PC-3 (cell line): ENCODE measurements around the gene MIS18A. TPM values are rescaled to one million over a fixed set of nuclear protein-coding genes. Genes with fewer than 3 reads are reported as not detected.
A peak's percentile ranks its signal among the peaks of the same experiment; 100 is the strongest.

Experiments
- ATAC-seq: fragments of 200-7000 bp; cut with Tn5 transposase; 2 replicates; pipeline ENCODE4 v1.9.1; 2020; ENCODE audit warnings: mild to moderate bottlenecking, moderate library complexity
- BruUV-seq: library from RNA; stranded (reverse); fragments of 400-500 nt; replicated peaks from 2 replicates; lab custom pipeline; 2021; lab: Mats Ljungman, UMichigan
- CTCF ChIA-PET: fragments of 300-600 bp; sonication (Branson Sonifier 250); formaldehyde crosslinking; loops from one replicate; lab custom pipeline; 2022; ENCODE audit warnings: antibody characterized with exemption; lab: Charles Lee
- POLR2A ChIA-PET: fragments of 300-600 bp; sonication (Branson Sonifier 250); formaldehyde crosslinking; loops from one replicate; lab custom pipeline; 2022; ENCODE audit warnings: antibody characterized with exemption; ENCODE audit not compliant: unreplicated experiment; lab: Charles Lee
- DNase-seq: peaks from one replicate; pipeline ENCODE4 v3.0.0-alpha.2; 2015
- H2AFZ ChIP-seq: fragments of 300-600 bp; sonication (generic); 2 replicates; pipeline ENCODE4 v1.6.0; 2016; ENCODE audit warnings: antibody characterized with exemption, low read length
- H3F3A ChIP-seq: fragments of 300-600 bp; sonication (generic); one replicate; pipeline ENCODE4 v1.6.0; 2017; ENCODE audit warnings: antibody characterized with exemption, low read length, control low read depth, mild to moderate bottlenecking; ENCODE audit not compliant: unreplicated experiment
- H3K27ac ChIP-seq: fragments of 300-600 bp; sonication (generic); 2 replicates; pipeline ENCODE4 v1.5.1; 2016; ENCODE audit warnings: mild to moderate bottlenecking, low read length
- H3K27me3 ChIP-seq: fragments of 300-600 bp; sonication (generic); 2 replicates; pipeline ENCODE4 v1.6.1; 2016; ENCODE audit warnings: low read length, mixed read lengths
- H3K36me3 ChIP-seq: fragments of 300-600 bp; sonication (generic); 2 replicates; pipeline ENCODE4 v1.6.1; 2016; ENCODE audit warnings: low read depth, mixed run types, low read length, mixed read lengths
- H3K4me1 ChIP-seq: fragments of 300-600 bp; sonication (generic); 2 replicates; pipeline ENCODE4 v1.5.1; 2016; ENCODE audit warnings: low read length; ENCODE audit not compliant: insufficient read depth
- H3K4me2 ChIP-seq: fragments of 300-600 bp; sonication (generic); 2 replicates; pipeline ENCODE4 v1.6.0; 2016; ENCODE audit warnings: low read length
- H3K4me3 ChIP-seq: fragments of 300-600 bp; sonication (generic); 2 replicates; pipeline ENCODE4 v1.5.1; 2016; ENCODE audit warnings: mild to moderate bottlenecking, low read length, mixed read lengths
- H3K79me2 ChIP-seq: fragments of 300-600 bp; sonication (generic); 2 replicates; pipeline ENCODE4 v1.6.1; 2017; ENCODE audit warnings: low read length, mixed read lengths
- H3K9ac ChIP-seq: fragments of 300-600 bp; sonication (generic); 2 replicates; pipeline ENCODE4 v1.6.0; 2016; ENCODE audit warnings: mild to moderate bottlenecking, low read length
- H3K9me2 ChIP-seq: fragments of 300-600 bp; sonication (generic); replicated peaks from 2 replicates; pipeline ENCODE4 v1.6.1; 2016; ENCODE audit warnings: mixed run types, low read length, mixed read lengths
- H3K9me3 ChIP-seq: fragments of 300-600 bp; sonication (generic); 2 replicates; pipeline ENCODE4 v1.6.1; 2016; ENCODE audit warnings: low read length, mixed read lengths
- H4K20me1 ChIP-seq: fragments of 300-600 bp; sonication (generic); 2 replicates; pipeline ENCODE4 v1.6.1; 2016; ENCODE audit warnings: low read length, mixed read lengths
- EZH2 ChIP-seq: fragments of 300-600 bp; sonication (generic); IDR thresholded peaks from one replicate; pipeline ENCODE4 v1.6.1; 2017; ENCODE audit warnings: antibody characterized with exemption, mild to moderate bottlenecking, low read length; ENCODE audit not compliant: unreplicated experiment
- EZH2phosphoT487 ChIP-seq: fragments of 300-600 bp; sonication (generic); IDR thresholded peaks from 2 replicates; pipeline ENCODE4 v1.6.1; 2018; ENCODE audit warnings: mild to moderate bottlenecking, antibody characterized with exemption, low read length, borderline replicate concordance
- intact Hi-C: fragments of 100-400 bp; cut with micrococcal nuclease; formaldehyde crosslinking; loops from 2 replicates; pipeline ENCODE4 v1.9.0; 2023
- total RNA-seq: library from RNA; depleted of rRNA; stranded (reverse); fragments of >200 nt; gene quantifications from 2 replicates; pipeline ENCODE4 v1.2.3, GENCODE V29; 2014
- TF ChIP-seq, protein P1 (sequence below): fragments of 300-600 bp; sonication (generic); conservative IDR thresholded peaks from 2 replicates; pipeline ENCODE4 v1.5.1; 2017; ENCODE audit warnings: antibody characterized with exemption, low read depth, mild to moderate bottlenecking, low read length

Gene MIS18A
- total RNA-seq, 1 experiment from 2014 or later: 42.0 TPM

DNA sequence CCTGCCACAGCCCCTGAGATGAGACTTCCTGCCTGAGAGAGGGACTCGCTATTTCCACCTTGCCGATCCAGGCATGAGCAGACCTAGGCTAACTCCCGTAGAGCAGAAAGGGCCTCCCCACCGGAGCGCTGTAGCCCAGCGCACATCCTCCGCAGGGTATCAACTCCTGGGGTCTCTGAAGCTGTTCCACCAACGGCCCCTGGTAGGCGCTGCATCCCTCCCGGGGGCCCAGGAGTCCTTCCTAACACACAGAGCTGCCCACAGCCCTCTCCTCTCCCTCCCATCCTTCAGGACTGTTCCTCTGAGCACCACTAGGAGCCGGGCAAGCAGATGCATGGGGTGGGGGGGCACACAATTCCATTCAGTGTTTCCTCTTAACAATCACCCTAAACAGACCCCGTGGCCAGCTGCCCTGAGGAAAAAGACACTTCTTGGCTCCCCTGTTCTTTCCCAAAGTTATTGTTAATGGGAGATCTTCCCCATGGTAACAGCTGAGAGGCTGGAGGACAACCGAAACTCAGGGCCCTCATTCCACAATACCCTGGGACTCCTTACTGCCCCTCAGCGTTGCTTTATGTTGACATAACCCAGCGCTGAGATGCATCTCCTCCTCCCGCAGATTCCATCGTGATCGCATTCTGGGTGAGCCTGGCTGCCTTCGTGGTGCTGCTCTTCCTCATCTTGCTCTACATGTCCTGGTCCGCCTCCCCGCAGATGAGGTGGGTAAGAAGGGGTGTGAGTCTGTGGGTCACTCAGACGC, 27.4 kb upstream of the MIS18A start:
- intact Hi-C loops: no loop called here
- Histone ChIP-seq H3K9me3 (no peaks in the 10 kb centered on the region), H3F3A (no peaks in the 10 kb centered on the region), H3K9ac (no peak overlapping the region), H3K36me3 (peaks cover 34% of the 10 kb centered on the region), H3K4me2 (no peak overlapping the region), H3K27me3 (no peaks in the 10 kb centered on the region), H3K79me2 (no peaks in the 10 kb centered on the region), H3K4me3 (no peak overlapping the region), H4K20me1 (no peaks in the 10 kb centered on the region), H3K9me2 (no peaks in the 10 kb centered on the region), H3K4me1 (no peaks in the 10 kb centered on the region), H2AFZ (no peak overlapping the region), H3K27ac (no peak overlapping the region)
- no TSS peak for BruUV-seq
- ATAC-seq (no peak), DNase-seq (no peak)
- POLR2A ChIA-PET: no interaction called here
- CTCF ChIA-PET: interaction anchor here (0.5 kb wide), 1 partner anchor 239 kb away, joined by 4 read pairs; no protein-coding TSS in a partner anchor
- TF ChIP-seq EZH2: no peak
- TF ChIP-seq, protein P1, sequence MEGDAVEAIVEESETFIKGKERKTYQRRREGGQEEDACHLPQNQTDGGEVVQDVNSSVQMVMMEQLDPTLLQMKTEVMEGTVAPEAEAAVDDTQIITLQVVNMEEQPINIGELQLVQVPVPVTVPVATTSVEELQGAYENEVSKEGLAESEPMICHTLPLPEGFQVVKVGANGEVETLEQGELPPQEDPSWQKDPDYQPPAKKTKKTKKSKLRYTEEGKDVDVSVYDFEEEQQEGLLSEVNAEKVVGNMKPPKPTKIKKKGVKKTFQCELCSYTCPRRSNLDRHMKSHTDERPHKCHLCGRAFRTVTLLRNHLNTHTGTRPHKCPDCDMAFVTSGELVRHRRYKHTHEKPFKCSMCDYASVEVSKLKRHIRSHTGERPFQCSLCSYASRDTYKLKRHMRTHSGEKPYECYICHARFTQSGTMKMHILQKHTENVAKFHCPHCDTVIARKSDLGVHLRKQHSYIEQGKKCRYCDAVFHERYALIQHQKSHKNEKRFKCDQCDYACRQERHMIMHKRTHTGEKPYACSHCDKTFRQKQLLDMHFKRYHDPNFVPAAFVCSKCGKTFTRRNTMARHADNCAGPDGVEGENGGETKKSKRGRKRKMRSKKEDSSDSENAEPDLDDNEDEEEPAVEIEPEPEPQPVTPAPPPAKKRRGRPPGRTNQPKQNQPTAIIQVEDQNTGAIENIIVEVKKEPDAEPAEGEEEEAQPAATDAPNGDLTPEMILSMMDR: peak; percentile 33; the same call in 1 of the 2 replicates

DNA sequence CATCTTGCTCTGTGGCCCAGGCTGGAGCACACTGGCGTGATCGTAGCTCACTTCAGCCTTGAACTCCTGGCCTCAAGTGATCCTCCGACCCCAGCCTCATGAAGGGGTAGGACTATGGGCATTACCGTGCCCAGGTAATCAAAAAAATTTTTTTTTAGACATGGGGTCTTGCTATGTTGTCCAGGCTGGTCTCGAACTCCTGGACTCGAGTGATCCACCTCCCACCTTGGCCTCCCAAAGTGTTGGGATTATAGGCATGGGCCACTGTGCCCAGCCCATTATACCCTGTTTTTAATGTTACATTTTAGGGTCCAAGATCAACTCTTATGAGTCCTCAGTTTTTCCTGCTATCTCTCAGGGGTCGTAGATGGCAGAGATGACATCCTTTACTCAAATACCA, 26.1 kb upstream of the MIS18A start:
- Histone ChIP-seq H3K27me3 (no peaks in the 10 kb centered on the region), H3K9me2 (no peaks in the 10 kb centered on the region), H3K9me3 (no peaks in the 10 kb centered on the region), H3K27ac (no peak overlapping the region), H4K20me1 (no peaks in the 10 kb centered on the region), H3F3A (no peaks in the 10 kb centered on the region), H3K4me2 (no peak overlapping the region), H3K9ac (no peak overlapping the region), H3K4me1 (no peaks in the 10 kb centered on the region), H2AFZ (no peak overlapping the region), H3K4me3 (no peak overlapping the region), H3K79me2 (no peaks in the 10 kb centered on the region), H3K36me3 (peaks cover 34% of the 10 kb centered on the region)
- ATAC-seq: no peak
- TF ChIP-seq, protein P1: no peak
- TF ChIP-seq EZH2: no peak
- no peak for TF ChIP-seq EZH2phosphoT487
- CTCF ChIA-PET: no interaction called here
- POLR2A ChIA-PET: no interaction called here
- no peak for DNase-seq
- intact Hi-C loops: no loop called here
- no TSS peak for BruUV-seq

DNA sequence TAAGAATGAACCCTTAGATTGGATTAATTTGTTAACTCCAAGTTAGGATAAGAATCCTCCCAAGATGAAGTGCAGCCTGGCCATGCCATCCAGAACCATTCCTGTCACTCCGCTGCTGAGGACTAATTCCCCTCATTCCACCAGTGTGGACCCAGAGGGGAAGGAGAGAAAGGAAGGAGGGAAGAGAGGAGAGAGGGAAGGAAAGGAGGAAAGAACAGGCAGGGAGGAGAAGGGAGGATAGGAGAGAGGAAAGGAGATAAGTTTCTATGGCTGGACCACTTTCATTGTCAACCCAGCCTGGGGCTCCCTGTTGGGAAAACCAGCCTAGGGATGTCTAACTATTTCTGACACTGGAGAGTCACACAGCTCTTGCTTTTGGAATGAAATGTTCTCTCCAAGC, 24.5 kb upstream of the MIS18A start:
- Histone ChIP-seq H3K79me2 (no peaks in the 10 kb centered on the region), H3K4me1 (no peaks in the 10 kb centered on the region), H3K27me3 (no peaks in the 10 kb centered on the region), H3F3A (no peaks in the 10 kb centered on the region), H2AFZ (no peak overlapping the region), H4K20me1 (no peaks in the 10 kb centered on the region), H3K4me3 (no peak overlapping the region), H3K9me2 (no peaks in the 10 kb centered on the region), H3K9me3 (no peaks in the 10 kb centered on the region), H3K9ac (no peak overlapping the region), H3K36me3 (peaks cover 29% of the 10 kb centered on the region), H3K27ac (no peak overlapping the region), H3K4me2 (no peak overlapping the region)
- intact Hi-C loops: no loop called here
- ATAC-seq (no peak), DNase-seq (no peak)
- BruUV-seq: no TSS peak
- POLR2A ChIA-PET: no interaction called here
- CTCF ChIA-PET: no interaction called here
- TF ChIP-seq, protein P1: no peak
- TF ChIP-seq EZH2phosphoT487 (no peak), EZH2 (no peak)
